Vagina (tissue), 2 donors: ENCODE data around the gene NPRL2.

Experiments
- POLR2A ChIP-seq, 2 donors: fragments of 450-650 bp; IDR thresholded peaks; one replicate each; pipeline ENCODE4 v1.6.1; 2017; ENCODE audit warnings: antibody characterized with exemption in 2 of 2, mild to moderate bottlenecking in 2 of 2, moderate library complexity in 2 of 2
- POLR2AphosphoS5 ChIP-seq, 2 donors: sonication (generic); formaldehyde crosslinking; IDR thresholded peaks; one replicate each; pipeline ENCODE4 v1.9.0; 2017; ENCODE audit warnings: antibody characterized with exemption in 2 of 2, mild to moderate bottlenecking in 2 of 2, low read depth in 1 of 2; ENCODE audit not compliant: insufficient read depth in 1 of 2
- TF ChIP-seq, protein P1 (sequence below), 3 experiments: fragments of 450-650 bp in 2 of 3; fragments of 200-600 bp in 1 of 3; sonication (generic) in 1 of 3; IDR thresholded peaks; one replicate each; pipeline ENCODE4 v1.5.1; 2017 to 2019; ENCODE audit warnings: antibody characterized with exemption in 3 of 3, mild to moderate bottlenecking in 2 of 3, moderate library complexity in 2 of 3

DNA sequence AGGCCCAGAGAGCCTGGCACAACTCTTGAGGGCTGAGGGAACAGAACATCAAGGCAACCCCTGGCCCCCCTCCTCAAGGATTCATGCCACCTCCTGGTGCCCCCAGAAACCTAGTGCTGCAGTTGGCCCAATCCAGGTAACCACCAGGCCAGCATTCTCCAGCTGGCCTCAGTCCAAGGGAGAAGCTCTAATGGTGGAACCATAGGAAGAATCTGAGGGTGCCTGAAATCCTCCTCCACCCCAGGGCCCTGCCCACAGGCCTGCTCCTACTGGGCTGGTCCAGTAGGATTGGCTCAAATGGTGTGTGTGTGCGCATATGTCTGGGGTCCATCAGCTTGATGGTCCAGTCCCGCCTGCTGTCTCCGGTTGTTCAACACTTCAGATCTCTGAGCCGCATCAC is 35.8 kb downstream of the NPRL2 start:
- TF ChIP-seq, protein P1, sequence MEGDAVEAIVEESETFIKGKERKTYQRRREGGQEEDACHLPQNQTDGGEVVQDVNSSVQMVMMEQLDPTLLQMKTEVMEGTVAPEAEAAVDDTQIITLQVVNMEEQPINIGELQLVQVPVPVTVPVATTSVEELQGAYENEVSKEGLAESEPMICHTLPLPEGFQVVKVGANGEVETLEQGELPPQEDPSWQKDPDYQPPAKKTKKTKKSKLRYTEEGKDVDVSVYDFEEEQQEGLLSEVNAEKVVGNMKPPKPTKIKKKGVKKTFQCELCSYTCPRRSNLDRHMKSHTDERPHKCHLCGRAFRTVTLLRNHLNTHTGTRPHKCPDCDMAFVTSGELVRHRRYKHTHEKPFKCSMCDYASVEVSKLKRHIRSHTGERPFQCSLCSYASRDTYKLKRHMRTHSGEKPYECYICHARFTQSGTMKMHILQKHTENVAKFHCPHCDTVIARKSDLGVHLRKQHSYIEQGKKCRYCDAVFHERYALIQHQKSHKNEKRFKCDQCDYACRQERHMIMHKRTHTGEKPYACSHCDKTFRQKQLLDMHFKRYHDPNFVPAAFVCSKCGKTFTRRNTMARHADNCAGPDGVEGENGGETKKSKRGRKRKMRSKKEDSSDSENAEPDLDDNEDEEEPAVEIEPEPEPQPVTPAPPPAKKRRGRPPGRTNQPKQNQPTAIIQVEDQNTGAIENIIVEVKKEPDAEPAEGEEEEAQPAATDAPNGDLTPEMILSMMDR (IDR thresholded peaks at IDR 0.05), result no peak
- TF ChIP-seq POLR2A (IDR thresholded peaks at IDR 0.05) (no peak), POLR2AphosphoS5 (IDR thresholded peaks at IDR 0.05; ENCODE audit: insufficient read depth in 1 of 2, low read depth in 1 of 2) (peak in 1 of 2 donors; percentile 4)
